ENCODE measurements around the gene BCLAF1. TPM values are rescaled to one million over a fixed set of nuclear protein-coding genes. Genes with fewer than 3 reads are reported as not detected.

The BCLAF1 gene
- total and polyA plus RNA-seq, 2 donors (not counting 3 experiments of a cell fraction or from before 2014, with no cell fraction given): 23.4 to 151 TPM

GRCh38 chr6:136290410-136291010 lies 864 bp upstream of the BCLAF1 start:
- no peaks in the 10 kb centered on the region for H3K9me1 ChIP-seq (replicated peaks; ENCODE audit: control insufficient read depth, extremely low read depth, insufficient read depth, low read length)
- DNase-seq (ENCODE audit: low read depth, low spot score): peak; percentile 89
- no peaks in the 10 kb centered on the region for H3K36me3 ChIP-seq (ENCODE audit: control insufficient read depth in 2 of 2, extremely low read depth in 1 of 2, insufficient read depth in 2 of 2, low read length in 2 of 2)
- H3K4me1 ChIP-seq (ENCODE audit: control insufficient read depth, extremely low read depth, insufficient read depth, low read length): peaks cover 24% of the 10 kb centered on the region
- peaks cover 39% of the 10 kb centered on the region for H3K79me2 ChIP-seq (ENCODE audit: control insufficient read depth, insufficient read depth, low read length)
- ChIA-PET CTCF (interaction anchor here (1.0 to 3.9 kb wide), 5 partner anchors 8 to 792 kb away, joined by 4 to 28 read pairs (median 4); partner anchors contain the start of genes MAP3K5 and MTFR2), POLR2A (interaction anchor here (0.6 to 1.9 kb wide), 9 partner anchors 13 to 792 kb away, joined by 3 to 11 read pairs (median 3); partner anchors contain the start of genes AHI1 and MTFR2)
- H3K4me3 ChIP-seq (replicated peaks in 1 of 3; ENCODE audit: insufficient read depth in 1 of 3, low read depth in 1 of 3, low read length in 3 of 3): peak overlapping the region in 2 of 3 experiments; percentile 44 to 53
- TF ChIP-seq MAX (IDR thresholded peaks at IDR 0.05; ENCODE audit: insufficient read depth, insufficient read length): peak; percentile 69
- no peak for TF ChIP-seq GATA2 (IDR thresholded peaks at IDR 0.05; ENCODE audit: insufficient read depth, insufficient read length, low read depth, low read length)
- no peak for TF ChIP-seq MYC (IDR thresholded peaks at IDR 0.05; ENCODE audit: low read depth, low read length)
- BruUV-seq (replicated peaks): TSS peak; percentile 94
- peak overlapping the region; percentile 14 for H2AFZ ChIP-seq (ENCODE audit: low read depth, low read length)
- H3K9me3 ChIP-seq (replicated peaks; ENCODE audit: control insufficient read depth, insufficient read depth, low read length): no peaks in the 10 kb centered on the region
- peak overlapping the region; percentile 96 for H3K27ac ChIP-seq (ENCODE audit: insufficient read depth, low read depth, low read length)
- peak overlapping the region; percentile 70 for H3K4me2 ChIP-seq (ENCODE audit: insufficient read depth, low read length)
- FAIRE-seq: peak; percentile 73
- peak overlapping the region; percentile 99 for H3K9ac ChIP-seq (replicated peaks; ENCODE audit: extremely low read depth, insufficient read depth, low read length)
- dilution Hi-C loops (cut with MboI; ENCODE audit: extremely low pct_ligation_motif_present, low sequenced_read_pairs) (no loop called here), intact Hi-C loops (cut with micrococcal nuclease) (loop anchor here (10.0 kb wide), 1 partner anchor 534 kb away; the partner anchor contains the start of gene PEX7)
- H4K20me1 ChIP-seq (replicated peaks; ENCODE audit: control insufficient read depth, extremely low read depth, insufficient read depth, low read length): peaks cover 9% of the 10 kb centered on the region
- H3K27me3 ChIP-seq (ENCODE audit: control insufficient read depth in 2 of 2, insufficient read depth in 2 of 2, low read length in 2 of 2): peaks cover 0 to 3% of the 10 kb centered on the region in 2 experiments

- intact Hi-C loops (cut with micrococcal nuclease): loop anchor here (1.0 to 5.0 kb wide), 6 partner anchors 39 to 933 kb away; partner anchors contain the start of genes AHI1, MAP3K5 and MTFR2
- peaks cover 9% of the 10 kb centered on the region for H4K20me1 ChIP-seq (replicated peaks; ENCODE audit: control insufficient read depth, extremely low read depth, insufficient read depth, low read length)
- POLR2A ChIA-PET: interaction anchor here (0.9 to 1.9 kb wide), 6 partner anchors 14 to 791 kb away, joined by 3 to 11 read pairs (median 5); partner anchors contain the start of genes AHI1 and MTFR2
These were observed 393 bp downstream of the BCLAF1 start for GRCh38 chr6:136289327-136289578.

More at GRCh38 chr6:136289327-136289578, 393 bp downstream of the BCLAF1 start:
- Histone ChIP-seq H3K27ac (ENCODE audit: insufficient read depth, low read depth, low read length) (peak overlapping the region; percentile 96), H3K36me3 (ENCODE audit: control insufficient read depth in 2 of 2, extremely low read depth in 1 of 2, insufficient read depth in 2 of 2, low read length in 2 of 2) (no peaks in the 10 kb centered on the region), H3K9me1 (replicated peaks; ENCODE audit: control insufficient read depth, extremely low read depth, insufficient read depth, low read length) (no peaks in the 10 kb centered on the region), H3K4me2 (ENCODE audit: insufficient read depth, low read length) (peak overlapping the region; percentile 98), H3K4me1 (ENCODE audit: control insufficient read depth, extremely low read depth, insufficient read depth, low read length) (peaks cover 34% of the 10 kb centered on the region), H3K27me3 (ENCODE audit: control insufficient read depth in 2 of 2, insufficient read depth in 2 of 2, low read length in 2 of 2) (no peaks in the 10 kb centered on the region), H3K79me2 (ENCODE audit: control insufficient read depth, insufficient read depth, low read length) (peaks cover 52% of the 10 kb centered on the region), H2AFZ (ENCODE audit: low read depth, low read length) (no peak overlapping the region), H3K9ac (replicated peaks; ENCODE audit: extremely low read depth, insufficient read depth, low read length) (peak overlapping the region; percentile 99), H3K9me3 (replicated peaks; ENCODE audit: control insufficient read depth, insufficient read depth, low read length) (no peaks in the 10 kb centered on the region), H3K4me3 (replicated peaks in 1 of 3; ENCODE audit: insufficient read depth in 1 of 3, low read depth in 1 of 3, low read length in 3 of 3) (peak overlapping the region; percentile 38 to 90 (median 70))
- peak; percentile 93 for DNase-seq (ENCODE audit: low read depth, low spot score)
- CTCF ChIA-PET: interaction anchor here (1.0 to 3.9 kb wide), 2 partner anchors 28 to 791 kb away, joined by 4 to 28 read pairs; no protein-coding TSS in a partner anchor
- TF ChIP-seq JUN (IDR thresholded peaks at IDR 0.05; ENCODE audit: borderline replicate concordance, insufficient read depth, insufficient read length, low read depth) (no peak), CTCF (IDR thresholded peaks at IDR 0.05; ENCODE audit: extremely low read depth in 1 of 2, insufficient read depth in 1 of 2, low read depth in 1 of 2, low read length in 2 of 2) (no peak), FOS (IDR thresholded peaks at IDR 0.05; ENCODE audit: borderline replicate concordance, insufficient read depth, low read length) (no peak), POLR2A (IDR thresholded peaks at IDR 0.05; ENCODE audit: low read depth, low read length) (no peak), GATA2 (IDR thresholded peaks at IDR 0.05; ENCODE audit: insufficient read depth, insufficient read length, low read depth, low read length) (no peak), MAX (IDR thresholded peaks at IDR 0.05; ENCODE audit: insufficient read depth, insufficient read length) (no peak), EZH2 (IDR thresholded peaks at IDR 0.05; ENCODE audit: borderline replicate concordance, low read depth, low read length, severe bottlenecking) (no peak), MYC (IDR thresholded peaks at IDR 0.05; ENCODE audit: low read depth, low read length) (no peak), POLR2AphosphoS5 (IDR thresholded peaks at IDR 0.05; ENCODE audit: insufficient read depth, low read depth, low read length) (no peak)
- dilution Hi-C loops (cut with MboI; ENCODE audit: extremely low pct_ligation_motif_present, low sequenced_read_pairs): no loop called here
- no peak for FAIRE-seq
- BruUV-seq (replicated peaks): TSS peak; percentile 42

Measured in endothelial cell of umbilical vein (primary cell).